ENCODE data around the gene MDH2. TPM values are rescaled to one million over a fixed set of nuclear protein-coding genes. Genes with fewer than 3 reads are reported as not detected.
"Not testable (repeated sequence)": the region's sequence is repeated elsewhere in the genome, so short reads cannot be mapped to it uniquely, and the experiment has no call there.

MDH2 gene
- total RNA-seq, 2 experiments from 2014 or later, result 159 to 161 TPM

DNA sequence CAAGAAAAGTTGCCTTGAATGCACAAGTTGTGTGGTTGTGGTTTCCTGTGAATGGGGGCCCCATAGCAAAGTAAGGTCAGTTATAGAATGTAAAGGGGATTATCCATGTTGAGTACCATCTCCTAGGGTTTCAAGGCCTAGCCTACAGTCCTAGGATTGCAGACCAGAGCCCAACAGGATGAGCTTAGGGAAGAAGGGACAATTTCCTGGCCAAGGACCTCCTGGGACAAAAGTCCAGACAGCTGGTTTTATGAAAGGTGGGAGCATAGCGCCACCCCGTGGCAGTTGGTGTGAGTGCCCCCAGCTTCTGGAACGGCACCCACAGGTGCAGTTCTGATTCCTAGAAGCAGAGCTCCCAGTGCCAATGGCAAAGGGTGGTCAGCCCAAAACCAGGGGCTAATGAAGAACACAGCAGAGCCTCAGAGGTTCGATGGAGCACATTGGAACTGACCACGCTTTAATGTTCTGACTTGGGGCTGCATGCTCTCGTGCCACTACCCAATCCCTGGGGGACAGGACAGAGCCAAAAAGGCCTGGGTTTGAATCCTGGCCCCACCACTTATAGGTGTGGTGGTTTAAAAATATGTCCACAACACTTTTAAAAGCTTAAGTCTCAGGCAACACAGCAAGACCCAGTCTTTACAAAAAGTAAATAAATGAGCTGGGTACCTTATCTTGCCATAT, 27.7 kb upstream of the MDH2 start:
- peak overlapping the region; percentile 42 for H3K27ac Mint-ChIP-seq
- ChIA-PET POLR2A (interaction anchor here (0.6 to 1.2 kb wide), 7 partner anchors 11 to 153 kb away, joined by 3 to 4 read pairs (median 3); partner anchors contain the start of genes MDH2 and STYXL1), CTCF (interaction anchor here (0.6 to 5.4 kb wide), 34 partner anchors 9 to 441 kb away, joined by 3 to 78 read pairs (median 4); partner anchors contain the start of genes MDH2 and STYXL1)
- H3K27me3 Mint-ChIP-seq, result no peaks in the 10 kb centered on the region
- DNase-seq, result peak; percentile 81
- H3K4me3 Mint-ChIP-seq, result no peak overlapping the region
- H3K36me3 Mint-ChIP-seq (ENCODE audit: low read depth), result peaks cover 40% of the 10 kb centered on the region
- peaks cover 20% of the 10 kb centered on the region for H3K4me1 Mint-ChIP-seq
- H3K9me3 Mint-ChIP-seq, result no peaks in the 10 kb centered on the region

DNA sequence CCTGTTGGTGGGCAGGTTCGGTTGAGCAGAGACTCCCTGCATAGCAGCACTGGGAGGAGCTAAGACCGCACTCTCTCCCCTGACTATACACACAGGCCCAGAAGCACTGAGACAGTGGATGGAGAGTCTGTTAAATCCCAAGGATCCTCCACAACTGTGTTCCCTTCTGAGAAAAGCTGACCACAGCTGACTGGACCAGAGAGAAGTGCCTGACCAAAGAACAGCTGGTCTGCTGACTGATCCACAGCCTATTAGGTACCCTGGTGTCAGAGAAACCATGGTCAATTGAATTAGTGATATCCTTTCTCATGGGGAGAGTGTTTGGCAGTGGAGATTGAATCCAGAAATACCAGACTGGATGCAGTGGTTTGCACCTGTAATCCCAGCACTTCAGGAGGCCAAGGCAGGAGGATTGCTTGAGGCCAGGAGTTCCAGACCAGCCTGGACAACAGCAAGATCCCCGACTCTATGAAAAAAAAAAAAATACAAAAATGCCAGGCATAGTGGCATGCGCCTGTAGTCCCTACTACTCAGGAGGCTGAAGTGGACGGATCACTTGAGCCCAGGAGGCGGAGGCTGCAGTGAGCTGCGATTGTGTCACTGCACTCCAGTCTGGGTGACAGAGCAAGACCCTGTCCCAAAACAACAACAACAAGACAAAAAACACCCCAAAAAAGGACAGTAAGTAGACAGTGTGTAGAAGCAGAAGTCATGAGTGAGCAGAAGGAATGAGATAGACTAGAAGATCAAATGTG, 25.7 kb upstream of the MDH2 start:
- Mint-ChIP-seq H3K27ac (peak overlapping the region; percentile 14), H3K36me3 (ENCODE audit: low read depth) (peaks cover 41% of the 10 kb centered on the region), H3K27me3 (no peaks in the 10 kb centered on the region), H3K4me3 (no peak overlapping the region), H3K4me1 (peaks cover 20% of the 10 kb centered on the region), H3K9me3 (no peaks in the 10 kb centered on the region)
- POLR2A ChIA-PET, result no interaction called here
- CTCF ChIA-PET, result interaction anchor here (5.4 kb wide), 1 partner anchor 157 kb away, joined by 78 read pairs; no protein-coding TSS in a partner anchor
- DNase-seq, result no peak

- Mint-ChIP-seq H3K9me3 (no peaks in the 10 kb centered on the region), H3K4me1 (peaks cover 20% of the 10 kb centered on the region), H3K4me3 (no peak overlapping the region), H3K27ac (no peak overlapping the region), H3K27me3 (no peaks in the 10 kb centered on the region), H3K36me3 (ENCODE audit: low read depth) (peaks cover 38% of the 10 kb centered on the region)
- no peak for DNase-seq
- CTCF ChIA-PET, result interaction anchor here (5.4 kb wide), 1 partner anchor 158 kb away, joined by 78 read pairs; no protein-coding TSS in a partner anchor
- POLR2A ChIA-PET, result no interaction called here
Measured at GRCh38 chr7:76023002-76023401, 24.9 kb upstream of the MDH2 start.

GRCh38 chr7:76029682-76030081, 18.2 kb upstream of the MDH2 start:
- H3K4me3 Mint-ChIP-seq, result not testable (repeated sequence)
- H3K4me1 Mint-ChIP-seq, result peaks cover 13% of the 10 kb centered on the region

GRCh38 chr7:76031964-76032363, 15.9 kb upstream of the MDH2 start:
- ChIA-PET CTCF (interaction anchor here (0.7 to 0.9 kb wide), 4 partner anchors 12 to 82 kb away, joined by 3 to 5 read pairs (median 4); partner anchors contain the start of gene STYXL1), POLR2A (interaction anchor here (0.7 kb wide), 1 partner anchor 310 kb away, joined by 3 read pairs; no protein-coding TSS in a partner anchor)
- Mint-ChIP-seq H3K9me3 (no peaks in the 10 kb centered on the region), H3K27me3 (no peaks in the 10 kb centered on the region), H3K4me1 (peaks cover 13% of the 10 kb centered on the region), H3K27ac (no peak overlapping the region), H3K36me3 (ENCODE audit: low read depth) (peaks cover 8% of the 10 kb centered on the region), H3K4me3 (no peak overlapping the region)
- DNase-seq, result no peak

More at GRCh38 chr7:76029682-76030081, 18.2 kb upstream of the MDH2 start:
- H3K36me3 Mint-ChIP-seq (ENCODE audit: low read depth), result peaks cover 17% of the 10 kb centered on the region
- POLR2A ChIA-PET, H3K27ac Mint-ChIP-seq, H3K9me3 Mint-ChIP-seq, DNase-seq, H3K27me3 Mint-ChIP-seq: not testable (repeated sequence)
- CTCF ChIA-PET, result interaction anchor here (1.5 kb wide), 1 partner anchor 9 kb away, joined by 5 read pairs; no protein-coding TSS in a partner anchor

GRCh38 chr7:76037310-76037709, 10.6 kb upstream of the MDH2 start:
- no peaks in the 10 kb centered on the region for H3K9me3 Mint-ChIP-seq

GRCh38 chr7:76040126-76040525, 7.8 kb upstream of the MDH2 start:
- ChIA-PET POLR2A (no interaction called here), CTCF (interaction anchor here (1.1 kb wide), 1 partner anchor 20 kb away, joined by 4 read pairs; no protein-coding TSS in a partner anchor)
- Mint-ChIP-seq H3K4me3 (no peak overlapping the region), H3K36me3 (ENCODE audit: low read depth) (peaks cover 11% of the 10 kb centered on the region), H3K4me1 (peaks cover 8% of the 10 kb centered on the region), H3K27me3 (no peaks in the 10 kb centered on the region), H3K9me3 (no peaks in the 10 kb centered on the region), H3K27ac (no peak overlapping the region)
- DNase-seq, result no peak

More at GRCh38 chr7:76037310-76037709, 10.6 kb upstream of the MDH2 start:
- H3K27ac Mint-ChIP-seq, result no peak overlapping the region
- H3K4me1 Mint-ChIP-seq, result peaks cover 14% of the 10 kb centered on the region
- peaks cover 4% of the 10 kb centered on the region for H3K36me3 Mint-ChIP-seq (ENCODE audit: low read depth)
- DNase-seq, result no peak
- no peaks in the 10 kb centered on the region for H3K27me3 Mint-ChIP-seq
- POLR2A ChIA-PET, result interaction anchor here (1.9 kb wide), 1 partner anchor 10 kb away, joined by 9 read pairs; the partner anchor contains the start of genes MDH2 and STYXL1
- no peak overlapping the region for H3K4me3 Mint-ChIP-seq
- CTCF ChIA-PET, result interaction anchor here (0.6 to 1.0 kb wide), 2 partner anchors 17 to 54 kb away, joined by 3 read pairs; no protein-coding TSS in a partner anchor

DNA sequence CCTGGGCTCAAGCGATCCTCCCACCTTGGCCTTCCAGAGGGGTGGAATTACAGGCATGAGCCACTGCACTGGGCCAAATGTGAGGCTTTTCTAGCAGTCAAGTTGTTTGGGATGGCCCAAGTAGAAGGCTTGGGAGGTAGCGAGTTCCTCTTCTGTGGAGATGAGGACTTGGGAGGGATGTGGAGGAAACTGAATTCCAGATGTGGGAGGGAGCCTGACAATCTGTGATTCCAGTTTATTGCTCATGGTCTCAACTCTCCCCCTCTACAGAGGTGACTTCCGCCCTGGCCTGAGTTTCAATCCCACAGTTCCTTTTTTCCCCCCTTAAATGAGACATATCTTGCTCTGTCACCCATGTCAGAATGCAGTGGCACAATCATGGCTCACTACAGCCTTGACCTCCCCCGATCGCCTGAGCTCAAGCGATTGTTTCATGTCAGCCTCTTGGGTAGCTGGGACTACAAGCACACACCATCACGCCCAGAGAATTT, 3.5 kb upstream of the MDH2 start:
- H3K27ac Mint-ChIP-seq, result peak overlapping the region; percentile 26
- no peak for DNase-seq
- H3K9me3 Mint-ChIP-seq, result no peaks in the 10 kb centered on the region
- H3K4me3 Mint-ChIP-seq, result no peak overlapping the region
- no peaks in the 10 kb centered on the region for H3K27me3 Mint-ChIP-seq
- CTCF ChIA-PET, result interaction anchor here (0.9 kb wide), 1 partner anchor 24 kb away, joined by 3 read pairs; no protein-coding TSS in a partner anchor
- peaks cover 25% of the 10 kb centered on the region for H3K36me3 Mint-ChIP-seq (ENCODE audit: low read depth)
- H3K4me1 Mint-ChIP-seq, result peaks cover 31% of the 10 kb centered on the region
- POLR2A ChIA-PET, result no interaction called here

GRCh38 chr7:76047305-76047810, 548 bp upstream of the MDH2 start:
- DNase-seq, result peak; percentile 22
- ChIA-PET CTCF (interaction anchor here (0.6 to 2.2 kb wide), 5 partner anchors 15 to 270 kb away, joined by 3 to 7 read pairs (median 3); no protein-coding TSS in a partner anchor), POLR2A (interaction anchor here (0.8 to 2.8 kb wide), 14 partner anchors 10 to 272 kb away, joined by 3 to 18 read pairs (median 6); partner anchors contain the start of genes POR and TMEM120A)
- Mint-ChIP-seq H3K9me3 (no peaks in the 10 kb centered on the region), H3K4me1 (peaks cover 51% of the 10 kb centered on the region), H3K27ac (peak overlapping the region; percentile 92), H3K4me3 (peak overlapping the region; percentile 95), H3K27me3 (no peaks in the 10 kb centered on the region), H3K36me3 (ENCODE audit: low read depth) (peaks cover 35% of the 10 kb centered on the region)

DNA sequence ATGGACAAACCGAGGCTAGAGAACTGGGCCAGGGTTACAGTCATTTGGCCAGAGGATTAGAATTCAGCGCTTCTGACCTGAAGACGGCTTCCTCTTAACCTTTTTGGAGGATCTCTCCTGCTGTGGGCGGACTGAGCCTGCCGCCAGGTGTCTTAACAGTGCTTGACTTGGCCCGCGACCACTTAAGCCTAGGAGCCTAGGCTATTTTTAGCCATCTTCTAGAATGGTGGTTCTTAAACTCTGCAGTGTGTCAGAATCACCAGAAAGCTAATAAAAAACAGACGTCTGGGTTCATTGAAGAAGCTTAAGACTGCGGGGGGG, 722 bp downstream of the MDH2 start:
- ChIA-PET POLR2A (interaction anchor here (1.1 to 2.8 kb wide), 15 partner anchors 8 to 270 kb away, joined by 3 to 18 read pairs (median 6); partner anchors contain the start of genes POR, RHBDD2 and TMEM120A), CTCF (interaction anchor here (0.8 to 2.2 kb wide), 3 partner anchors 134 to 269 kb away, joined by 3 to 6 read pairs (median 3); partner anchors contain the start of gene POR)
- peak overlapping the region; percentile 93 for H3K27ac Mint-ChIP-seq
- H3K9me3 Mint-ChIP-seq, result no peaks in the 10 kb centered on the region
- H3K4me1 Mint-ChIP-seq, result peaks cover 62% of the 10 kb centered on the region
- no peak for DNase-seq
- peak overlapping the region; percentile 95 for H3K4me3 Mint-ChIP-seq
- no peaks in the 10 kb centered on the region for H3K27me3 Mint-ChIP-seq
- peaks cover 41% of the 10 kb centered on the region for H3K36me3 Mint-ChIP-seq (ENCODE audit: low read depth)

DNA sequence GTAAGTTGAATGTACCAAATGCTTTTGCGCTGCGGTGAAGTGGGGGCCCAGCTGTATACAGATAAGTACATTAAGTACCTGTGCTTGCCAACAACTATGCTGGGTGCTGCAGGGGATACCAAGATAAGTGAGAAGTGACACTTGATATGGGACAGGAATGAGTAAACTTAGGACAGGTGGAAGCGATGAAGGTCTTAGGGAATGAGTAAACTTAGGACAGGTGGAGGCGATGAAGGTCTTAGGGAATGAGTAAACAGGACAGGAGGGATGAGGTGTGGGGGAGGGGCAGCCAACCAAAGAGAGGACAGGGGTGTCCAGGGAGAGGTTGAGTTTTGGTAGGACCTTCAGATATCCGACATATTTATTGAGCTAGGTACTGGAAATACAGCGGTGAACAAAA, 1.4 kb downstream of the MDH2 start:
- DNase-seq, result no peak
- Mint-ChIP-seq H3K36me3 (ENCODE audit: low read depth) (peaks cover 42% of the 10 kb centered on the region), H3K27me3 (no peaks in the 10 kb centered on the region), H3K9me3 (no peaks in the 10 kb centered on the region), H3K4me3 (peak overlapping the region; percentile 95), H3K27ac (peak overlapping the region; percentile 93), H3K4me1 (peaks cover 69% of the 10 kb centered on the region)
- ChIA-PET CTCF (interaction anchor here (1.3 to 2.2 kb wide), 2 partner anchors 135 to 268 kb away, joined by 3 to 6 read pairs; partner anchors contain the start of gene POR), POLR2A (interaction anchor here (1.2 to 2.8 kb wide), 6 partner anchors 15 to 170 kb away, joined by 3 to 18 read pairs (median 8); partner anchors contain the start of genes POR and RHBDD2)

DNA sequence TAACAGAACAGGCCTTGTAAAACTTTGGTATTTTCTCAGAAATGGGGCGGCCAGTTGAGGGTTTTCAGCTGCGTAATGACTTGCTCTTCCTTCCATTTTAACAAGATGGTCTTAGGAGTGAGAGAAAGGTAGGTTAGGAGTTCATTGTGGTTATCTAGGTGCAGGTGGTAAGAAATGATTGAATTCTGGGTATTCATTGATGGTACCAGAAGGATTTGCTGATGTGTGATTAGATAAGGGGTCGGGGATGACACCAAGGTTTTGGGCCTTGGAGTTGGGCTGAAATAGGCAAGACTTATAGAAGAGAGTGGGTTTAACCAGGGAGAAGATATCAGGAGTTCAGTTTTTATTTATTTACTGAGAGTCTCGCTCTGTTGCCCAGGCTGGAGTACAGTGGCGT, 2.6 kb downstream of the MDH2 start:
- DNase-seq, result no peak
- CTCF ChIA-PET, result no interaction called here
- POLR2A ChIA-PET, result interaction anchor here (1.0 kb wide), 1 partner anchor 135 kb away, joined by 4 read pairs; no protein-coding TSS in a partner anchor
- Mint-ChIP-seq H3K27me3 (no peaks in the 10 kb centered on the region), H3K27ac (peak overlapping the region; percentile 47), H3K4me3 (no peak overlapping the region), H3K9me3 (no peaks in the 10 kb centered on the region), H3K36me3 (ENCODE audit: low read depth) (peaks cover 42% of the 10 kb centered on the region), H3K4me1 (peaks cover 59% of the 10 kb centered on the region)

Data from activated CD4-positive, alpha-beta memory T cell treated with anti-CD3 and anti-CD28 coated beads, Interleukin-2, amount 10 ng/mL, durations not matched to agents 7 days and 5 days (primary cell).